Iris pigment epithelial cell (primary cell): ENCODE data around the gene RSF1.
A peak's percentile ranks its signal among the peaks of the same experiment; 100 is the strongest.

Source experiments
- DNase-seq: peaks from one replicate; pipeline ENCODE4 v3.0.0-alpha.2; 2011; ENCODE audit warnings: low read depth

Gene RSF1

GRCh38 chr11:77687088-77687487, 133.4 kb downstream of the RSF1 start:
- no peak for DNase-seq

- DNase-seq, result peak; percentile 56
These were observed 143.4 kb downstream of the RSF1 start for GRCh38 chr11:77677138-77677537.

DNA sequence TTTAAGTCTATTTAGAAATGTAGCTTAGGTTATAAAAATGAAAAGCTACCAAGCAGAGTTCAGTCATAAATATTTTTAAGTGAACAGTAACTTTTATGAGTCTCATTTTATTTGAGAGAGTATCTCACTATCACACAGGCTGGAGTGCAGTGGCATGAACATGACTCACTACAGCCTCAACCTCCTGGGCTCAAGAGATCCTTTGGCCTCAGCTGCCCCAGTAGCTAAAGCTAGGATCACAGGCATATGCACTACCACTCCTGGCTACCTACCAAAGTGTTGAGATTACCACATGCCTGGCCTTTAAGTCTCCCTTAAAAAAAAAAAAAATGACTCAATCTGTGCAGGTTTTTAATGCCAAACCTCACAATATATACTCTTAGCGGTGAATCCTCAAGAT, 148.3 kb downstream of the RSF1 start:
- peak; percentile 99 for DNase-seq

- peak; percentile 83 for DNase-seq
These were observed 150.5 kb downstream of the RSF1 start for GRCh38 chr11:77669848-77670511.

DNA sequence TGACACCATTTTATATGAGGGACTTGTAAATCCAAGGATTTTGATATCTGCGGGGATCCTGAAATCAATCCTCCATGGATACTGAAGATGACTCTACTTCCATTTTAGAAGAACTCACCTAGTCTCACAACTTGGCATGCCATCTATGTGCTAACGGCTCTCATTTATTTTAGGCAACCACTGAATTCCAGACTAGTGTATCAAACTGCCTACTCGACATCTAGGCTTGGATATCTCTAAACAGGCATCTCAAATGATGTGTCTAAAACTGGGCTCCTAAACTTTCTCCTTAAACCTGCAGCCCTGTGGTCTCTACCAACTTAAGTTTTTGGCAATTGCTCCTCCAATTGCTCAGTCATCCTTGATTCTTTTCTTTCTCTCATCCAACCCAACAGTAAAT, 151.8 kb downstream of the RSF1 start:
- DNase-seq, result peak; percentile 59

DNA sequence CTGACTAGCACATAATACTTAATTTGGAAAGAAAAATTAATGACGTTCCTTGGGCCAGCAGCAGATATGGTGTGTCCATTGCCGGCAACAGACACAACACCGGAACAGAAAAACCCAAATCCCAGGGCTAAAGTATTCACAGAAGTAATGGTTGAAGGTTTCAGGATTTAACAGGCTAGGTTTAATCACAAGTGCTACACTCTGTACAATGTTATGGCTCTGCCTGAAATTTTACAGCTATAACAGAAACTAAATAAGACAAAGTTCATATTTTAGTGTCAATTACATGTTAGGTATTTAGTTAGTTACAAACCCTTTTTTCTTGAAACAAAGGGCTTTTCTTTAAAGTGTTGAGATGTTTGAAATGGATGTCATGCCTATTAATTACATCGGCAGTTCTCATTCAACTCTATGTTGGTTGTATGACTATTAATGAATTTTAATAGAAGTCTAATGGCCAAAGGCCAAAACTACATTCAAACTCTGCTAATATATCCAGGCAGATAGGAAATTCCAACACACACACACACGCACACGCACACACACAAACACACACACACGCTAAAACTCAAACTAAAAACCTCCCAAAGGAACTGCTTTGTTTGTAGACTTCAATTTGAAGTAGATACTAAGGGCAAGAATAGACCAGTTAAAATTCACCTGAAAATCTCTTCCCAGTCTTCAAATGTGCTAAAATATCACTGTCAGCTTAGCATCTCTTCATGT, 155.1 kb downstream of the RSF1 start:
- DNase-seq, result no peak

- DNase-seq, result no peak
These were observed 158.9 kb downstream of the RSF1 start for GRCh38 chr11:77661670-77662069.

DNA sequence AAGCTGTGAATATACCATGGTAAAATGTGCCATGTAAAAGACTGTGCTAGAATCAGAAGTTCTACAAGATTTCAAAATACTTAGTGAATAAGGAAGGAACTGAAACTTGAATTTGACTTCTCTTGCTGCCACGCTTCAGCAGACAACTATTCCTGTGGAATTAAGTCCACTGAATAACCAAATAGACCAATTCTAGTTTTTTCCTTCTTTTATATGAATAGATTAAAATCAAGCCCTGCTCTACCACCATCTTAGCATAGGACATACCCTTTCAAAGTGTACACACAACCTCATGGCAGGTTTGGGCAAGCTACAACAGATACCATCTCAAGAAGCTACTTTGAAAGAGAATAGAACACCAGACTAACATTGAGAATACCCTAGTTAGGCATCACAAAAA, 159.6 kb downstream of the RSF1 start:
- DNase-seq, result no peak

DNA sequence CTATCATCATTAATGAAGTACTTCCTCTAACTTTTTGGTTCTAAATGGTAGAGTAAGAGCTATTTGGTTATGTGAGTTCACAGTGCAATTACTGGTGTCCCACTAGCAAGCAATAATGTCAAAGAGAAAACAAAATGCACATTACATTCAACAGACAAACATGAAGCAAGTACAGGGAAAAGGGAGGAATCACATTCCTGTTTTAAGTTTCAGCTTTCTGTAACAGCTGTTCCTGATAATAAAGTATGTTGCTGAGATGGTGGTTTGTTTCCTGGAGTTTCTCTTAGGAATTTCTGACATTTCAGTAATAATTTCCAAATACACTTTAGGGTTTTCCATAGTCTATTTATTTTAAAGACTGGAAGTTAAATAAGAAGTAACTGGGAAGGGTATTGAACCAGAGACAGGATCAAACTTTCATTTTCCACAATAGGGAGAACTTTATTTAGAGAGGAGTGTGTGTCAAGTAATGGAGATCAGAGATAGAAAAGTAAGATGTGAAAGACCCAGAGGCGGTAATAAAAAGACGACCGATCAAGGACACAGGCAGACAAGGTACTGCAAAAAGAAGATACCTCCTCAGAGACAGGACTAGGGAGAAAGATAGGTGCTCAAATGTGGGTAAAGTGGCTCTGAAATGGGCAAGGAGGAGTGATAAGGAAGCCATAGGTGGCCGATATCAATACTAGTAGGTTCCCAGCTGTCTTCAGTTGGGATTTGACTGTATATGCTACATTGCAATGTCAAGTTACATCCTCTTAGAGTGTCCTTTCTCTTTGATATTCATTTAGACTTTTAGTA, 162.1 kb downstream of the RSF1 start:
- no peak for DNase-seq

- no peak for DNase-seq
These were observed 164.2 kb downstream of the RSF1 start for GRCh38 chr11:77656362-77656761.

GRCh38 chr11:77654770-77655434, 165.6 kb downstream of the RSF1 start:
- DNase-seq, result peak; percentile 58

DNA sequence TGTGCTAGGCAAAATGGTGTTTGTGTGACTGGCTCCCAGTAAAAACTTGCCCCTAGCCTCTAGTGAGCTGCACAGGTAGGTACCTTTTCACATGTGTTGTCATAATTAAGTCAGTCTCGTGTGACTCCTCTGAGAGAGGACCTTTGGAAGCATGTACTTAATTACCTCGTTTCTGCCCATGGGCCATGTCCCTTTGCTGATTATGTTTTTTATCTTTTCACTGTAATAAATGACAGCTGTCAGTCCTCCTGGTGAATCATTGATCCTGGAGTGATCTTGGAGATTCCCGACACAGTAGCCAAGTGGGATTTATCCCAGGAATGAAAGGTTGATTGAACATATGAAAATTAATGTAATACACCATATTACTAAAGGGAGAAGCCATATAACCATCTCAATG, 170.4 kb downstream of the RSF1 start:
- no peak for DNase-seq

DNA sequence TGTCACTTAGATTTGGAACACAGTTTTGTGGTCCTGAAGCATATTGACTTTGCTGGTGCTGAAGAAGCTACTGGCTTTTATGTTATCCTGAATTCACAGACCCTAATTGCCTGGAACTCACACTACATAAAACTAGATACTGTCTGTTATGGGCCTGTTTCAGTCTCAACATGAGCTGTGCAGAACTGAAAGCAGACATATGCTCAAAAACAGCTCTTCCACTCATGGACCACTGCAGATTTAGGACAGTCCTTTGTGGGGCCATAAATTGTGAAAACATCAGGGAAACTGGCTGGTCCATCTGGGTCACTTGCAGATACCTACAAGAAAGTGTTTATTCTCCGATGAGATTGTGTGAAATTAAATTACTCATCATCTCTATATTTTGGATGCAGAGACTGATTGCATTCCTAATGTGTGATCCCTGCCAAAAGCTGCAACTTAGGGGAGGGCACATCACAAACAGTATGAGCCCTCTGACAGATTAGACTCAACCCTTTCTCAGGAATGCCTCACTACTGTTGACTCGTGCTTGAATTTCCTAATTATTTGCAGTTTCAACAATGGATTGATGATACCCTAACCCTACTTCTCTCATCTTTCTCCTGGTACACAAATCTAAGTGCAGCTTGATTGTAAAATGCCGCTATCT, 172.7 kb downstream of the RSF1 start:
- no peak for DNase-seq

DNA sequence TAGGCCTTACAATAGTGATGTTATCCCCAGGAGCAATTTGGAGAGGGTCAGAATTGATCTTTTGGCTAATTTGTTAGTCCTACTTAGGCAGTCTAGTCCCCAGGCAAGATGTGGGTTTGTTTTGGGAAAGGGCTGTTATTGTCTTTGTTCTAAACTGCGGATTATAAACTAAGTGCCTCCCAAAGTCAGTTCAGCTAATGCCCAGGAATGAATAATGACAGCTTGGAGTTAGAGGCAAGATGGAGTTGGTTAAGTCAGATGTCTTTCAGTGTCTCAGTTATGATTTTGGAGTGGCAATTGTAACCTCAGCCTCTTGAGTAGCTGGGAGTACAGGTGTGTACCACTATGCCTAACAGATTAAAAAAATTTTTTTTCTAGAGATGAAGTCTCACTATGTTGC, 175.6 kb downstream of the RSF1 start:
- DNase-seq, result no peak

DNA sequence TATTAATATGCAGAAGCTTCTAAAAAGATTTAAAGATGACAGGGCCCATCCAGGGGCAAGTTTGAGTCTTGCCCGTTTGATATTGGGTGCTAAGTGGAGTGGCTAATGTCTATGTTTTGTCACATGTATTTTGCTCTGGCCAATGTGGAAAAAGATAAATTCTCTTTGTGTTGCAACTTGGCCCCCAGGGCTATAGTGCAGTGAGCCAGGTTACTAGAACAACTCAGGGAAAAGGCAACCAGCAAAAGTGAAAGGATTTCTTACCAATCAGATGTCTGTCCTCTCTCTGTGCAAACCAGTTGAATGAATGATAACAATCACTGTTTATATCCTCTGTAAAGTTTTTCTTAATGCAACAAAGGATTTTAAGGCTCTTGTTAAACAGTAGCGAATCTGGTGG, 178.3 kb downstream of the RSF1 start:
- no peak for DNase-seq

DNA sequence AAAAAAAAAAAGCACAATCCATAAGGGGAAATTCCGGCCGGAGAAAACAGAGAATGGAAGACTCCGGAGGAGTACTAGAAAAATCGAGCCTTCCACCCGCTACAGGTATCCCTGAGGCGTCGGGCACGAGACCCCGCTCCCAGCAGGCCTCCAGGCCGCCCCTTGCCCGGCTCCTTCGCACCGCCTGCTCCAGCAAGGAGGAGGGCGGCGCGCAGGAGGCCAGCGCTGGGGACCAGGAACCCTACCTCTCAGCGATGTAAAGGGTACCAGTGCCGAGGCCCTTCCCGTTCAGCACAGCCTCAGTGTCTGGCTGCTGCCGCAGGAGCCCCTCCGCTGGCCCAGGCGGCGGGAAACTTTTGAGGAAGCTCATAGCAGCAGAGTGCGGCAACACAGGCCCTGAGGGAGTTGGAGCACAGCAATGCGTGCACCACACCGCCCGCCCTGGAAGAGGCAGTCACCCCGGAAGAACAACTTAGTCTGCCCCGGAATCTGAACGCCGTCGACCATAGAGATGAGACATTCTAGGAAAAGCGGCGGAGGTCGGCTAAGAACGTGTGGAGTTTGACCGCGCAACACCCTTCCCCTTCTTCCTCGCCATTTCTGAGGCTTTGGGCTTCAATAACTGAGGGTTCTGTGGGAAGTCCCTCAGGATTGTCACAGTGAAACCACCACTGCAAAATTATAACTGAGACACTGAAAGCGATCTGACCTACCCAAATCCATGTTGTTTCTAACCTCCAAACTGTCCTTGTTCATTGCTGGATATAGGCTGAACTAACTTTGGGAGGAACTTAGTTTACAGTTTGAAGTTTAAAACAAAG, 183.0 kb downstream of the RSF1 start, which contains the start of gene CLNS1A:
Gene CLNS1A, minus strand, starts transcription at position 450 of the 821 bp plus-strand sequence. Its CDS starts 80 bp downstream, at position 370.
- DNase-seq, result peak; percentile 90

GRCh38 chr11:77636731-77637344, 183.7 kb downstream of the RSF1 start:
- no peak for DNase-seq

- DNase-seq, result peak; percentile 65
These were observed 186.6 kb downstream of the RSF1 start for GRCh38 chr11:77633926-77634325.

DNA sequence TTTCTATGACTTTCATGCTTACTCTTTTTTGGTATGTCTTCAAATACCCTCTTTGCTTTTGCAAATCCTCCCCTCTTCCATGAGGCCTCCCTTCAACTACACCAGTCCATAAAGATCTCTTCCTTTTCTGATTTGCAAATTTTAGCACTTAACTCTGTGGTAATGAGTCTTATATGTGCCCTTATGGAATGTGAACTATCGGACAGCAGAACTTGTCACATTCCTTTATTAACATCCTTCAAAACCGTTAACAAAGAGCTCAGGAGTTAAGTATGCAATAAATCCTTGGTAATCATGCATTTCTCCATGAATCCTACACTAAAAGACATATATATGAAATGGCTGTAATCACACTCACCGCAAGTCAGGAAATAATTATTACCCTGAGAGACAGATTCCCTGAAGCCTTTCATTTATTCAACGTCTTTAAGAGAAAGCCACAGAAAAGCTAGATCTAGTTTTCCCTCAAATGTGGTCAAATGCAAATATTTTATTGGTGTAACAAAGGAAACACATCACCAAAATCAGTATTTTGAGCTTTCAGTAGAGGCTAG, 190.3 kb downstream of the RSF1 start:
- DNase-seq, result no peak

GRCh38 chr11:77619576-77620198, 200.8 kb downstream of the RSF1 start:
- peak; percentile 49 for DNase-seq
